HCT116 (cell line): ENCODE data around the gene FMN2. TPM values are rescaled to one million over a fixed set of nuclear protein-coding genes. Genes with fewer than 3 reads are reported as not detected.

Experiments
- ATAC-seq: fragments of 200-7000 bp; cut with Tn5 transposase; 2 replicates; pipeline ENCODE4 v1.9.1; 2020; ENCODE audit warnings: mild to moderate bottlenecking, moderate library complexity
- BruUV-seq: library from RNA; stranded (reverse); fragments of 400-500 nt; replicated peaks from 2 replicates; lab custom pipeline; 2021; lab: Mats Ljungman, UMichigan
- CTCF ChIA-PET: fragments of 300-600 bp; sonication (Branson Sonifier 250); formaldehyde crosslinking; loops from one replicate; lab custom pipeline; 2021; ENCODE audit warnings: antibody characterized with exemption; lab: Charles Lee
- POLR2A ChIA-PET: fragments of 300-600, 350-600 bp; sonication (Branson Sonifier 250); formaldehyde crosslinking; loops from one replicate; lab custom pipeline; 2021; ENCODE audit warnings: antibody characterized with exemption; lab: Charles Lee
- RAD21 ChIA-PET, 2 experiments: fragments of 300-600 bp; sonication (Branson Sonifier 250); formaldehyde crosslinking; loops; one replicate each; lab custom pipeline; 2023; ENCODE audit warnings: low total read pairs in 2 of 2; ENCODE audit not compliant: uncharacterized antibody in 2 of 2, unreplicated experiment in 2 of 2, low non-redundant PET in 1 of 2; lab: Charles Lee
- DNase-seq: peaks from one replicate; pipeline ENCODE4 v3.0.0-alpha.2; 2010; ENCODE audit warnings: low read depth, low spot score
- H2AFZ ChIP-seq: fragments of 200-600 bp; shearing (Covaris generic), sonication (generic); 2 replicates; pipeline ENCODE4 v1.6.1; 2017; ENCODE audit warnings: low read depth, mixed run types, mixed read lengths, antibody characterized with exemption, low read length; ENCODE audit not compliant: poor library complexity, severe bottlenecking
- H3K27ac ChIP-seq: 2 replicates; pipeline ENCODE4 v1.5.1; 2012; ENCODE audit warnings: low read depth, low read length
- H3K27me3 ChIP-seq: fragments of 200-600 bp; sonication (generic); 2 replicates; pipeline ENCODE4 v1.6.1; 2016; ENCODE audit warnings: mixed run types, low read length, mixed read lengths; ENCODE audit not compliant: insufficient read depth
- H3K36me3 ChIP-seq, 2 experiments: fragments of 200-500 bp in 1 of 2; fragments of 200-600 bp in 1 of 2; sonication (Bioruptor generic) in 1 of 2; sonication (generic) in 1 of 2; 2 replicates each; pipeline versions ENCODE4 v1.5.1 to v1.6.1; 2014 to 2016; ENCODE audit warnings: low read length in 2 of 2, inconsistent platforms in 1 of 2, mixed read lengths in 1 of 2, mixed run types in 1 of 2; ENCODE audit not compliant: insufficient read depth in 2 of 2, control insufficient read depth in 1 of 2
- H3K4me1 ChIP-seq, 2 experiments: fragments of 200-600 bp in 1 of 2; sonication (generic) in 1 of 2; 2 replicates each; pipeline versions ENCODE4 v1.5.1 to v1.6.1; 2012 to 2017; ENCODE audit warnings: low read length in 2 of 2, inconsistent platforms in 1 of 2, mild to moderate bottlenecking in 1 of 2, mixed read lengths in 1 of 2, mixed run types in 1 of 2, moderate library complexity in 1 of 2; ENCODE audit not compliant: insufficient read depth in 2 of 2, control insufficient read depth in 1 of 2
- H3K4me2 ChIP-seq: fragments of 200-600 bp; sonication (generic); 2 replicates; pipeline ENCODE4 v1.6.1; 2017; ENCODE audit warnings: mixed run types, low read length, mixed read lengths
- H3K4me3 ChIP-seq, 2 experiments: fragments of 200-600 bp in 1 of 2; sonication (generic) in 1 of 2; replicated peaks in 1 of 2; 2 replicates each; pipeline ENCODE4 v1.5.1; 2011 to 2016; ENCODE audit warnings: low read length in 2 of 2, control low read depth in 1 of 2, low read depth in 1 of 2, mild to moderate bottlenecking in 1 of 2, mixed read lengths in 1 of 2, mixed run types in 1 of 2
- H3K79me2 ChIP-seq: fragments of 200-600 bp; sonication (generic); 2 replicates; pipeline ENCODE4 v1.6.1; 2017; ENCODE audit warnings: mild to moderate bottlenecking, mixed run types, low read length, moderate library complexity, mixed read lengths; ENCODE audit not compliant: insufficient read depth
- H3K9ac ChIP-seq: fragments of 200-600 bp; sonication (generic); 2 replicates; pipeline ENCODE4 v1.6.1; 2016; ENCODE audit warnings: low read length, mixed read lengths
- H3K9me2 ChIP-seq: fragments of 200-600 bp; sonication (generic), shearing (Covaris generic); 2 replicates; pipeline ENCODE4 v1.6.1; 2017; ENCODE audit warnings: mixed run types, mild to moderate bottlenecking, moderate library complexity; ENCODE audit not compliant: insufficient read depth
- H3K9me3 ChIP-seq, 2 experiments: fragments of 200-500 bp in 1 of 2; fragments of 200-600 bp in 1 of 2; sonication (Bioruptor generic) in 1 of 2; sonication (generic) in 1 of 2; 2 replicates each; pipeline ENCODE4 v1.6.1; 2014 to 2017; ENCODE audit warnings: low read length in 2 of 2, mixed read lengths in 2 of 2, inconsistent platforms in 1 of 2, low read depth in 1 of 2, mild to moderate bottlenecking in 1 of 2, mixed run types in 1 of 2, moderate library complexity in 1 of 2; ENCODE audit not compliant: control insufficient read depth in 1 of 2, insufficient read depth in 1 of 2
- H4K20me1 ChIP-seq: fragments of 200-600 bp; sonication (generic), shearing (Covaris generic); 2 replicates; pipeline ENCODE4 v1.6.1; 2017; ENCODE audit warnings: mixed run types, mild to moderate bottlenecking, moderate library complexity; ENCODE audit not compliant: insufficient read depth
- CBX3 ChIP-seq: IDR thresholded peaks from 2 replicates; pipeline ENCODE4 v1.6.1; 2012; ENCODE audit warnings: low read depth
- CEBPB ChIP-seq: IDR thresholded peaks from 2 replicates; pipeline ENCODE4 v1.6.1; 2012; ENCODE audit warnings: low read depth
- ELF1 ChIP-seq: IDR thresholded peaks from 2 replicates; pipeline ENCODE4 v1.6.1; 2012; ENCODE audit warnings: low read depth, borderline replicate concordance
- EZH2 ChIP-seq: fragments of 200-600 bp; sonication (generic); IDR thresholded peaks from 2 replicates; pipeline ENCODE4 v1.6.1; 2017; ENCODE audit warnings: antibody characterized with exemption, mixed run types
- POLR2A ChIP-seq: IDR thresholded peaks from 2 replicates; pipeline ENCODE4 v1.7.0; 2011; ENCODE audit warnings: borderline replicate concordance; ENCODE audit not compliant: insufficient read depth, insufficient read length; ENCODE audit errors: extremely low read depth
- RAD21 ChIP-seq: IDR thresholded peaks from 2 replicates; pipeline ENCODE4 v1.6.1; 2012; ENCODE audit warnings: low read depth, mild to moderate bottlenecking
- SIN3A ChIP-seq: IDR thresholded peaks from 2 replicates; pipeline ENCODE4 v1.6.1; 2012; ENCODE audit warnings: low read depth
- SP1 ChIP-seq: IDR thresholded peaks from 2 replicates; pipeline ENCODE4 v1.6.1; 2012; ENCODE audit warnings: low read depth
- SRF ChIP-seq: IDR thresholded peaks from 2 replicates; pipeline ENCODE4 v1.6.1; 2012; ENCODE audit warnings: low read depth
- YY1 ChIP-seq: IDR thresholded peaks from 2 replicates; pipeline ENCODE4 v1.6.1; 2011; ENCODE audit warnings: low read length, low read depth, moderate library complexity, mild to moderate bottlenecking; ENCODE audit not compliant: insufficient replicate concordance; ENCODE audit errors: extremely low read depth
- ZFX ChIP-seq: fragments of 450-650 bp; IDR thresholded peaks from 2 replicates; pipeline ENCODE4 v1.6.1; 2017
- ZNF274 ChIP-seq: fragments of 200-500 bp; sonication (Bioruptor generic); IDR thresholded peaks from 2 replicates; pipeline ENCODE4 v1.6.1; 2014; ENCODE audit warnings: mild to moderate bottlenecking, low read depth, low read length, inconsistent platforms
- intact Hi-C: fragments of 100-400 bp; cut with micrococcal nuclease; formaldehyde crosslinking; loops from 2 replicates; pipeline ENCODE4 v1.10.0; 2022
- total RNA-seq: library from RNA; stranded (reverse); gene quantifications from one replicate; pipeline ENCODE4 v1.2.1, GENCODE V29; 2021; ENCODE audit not compliant: unreplicated experiment
- TF ChIP-seq, protein P1 (sequence below): IDR thresholded peaks from 2 replicates; pipeline ENCODE4 v1.6.1; 2011; ENCODE audit warnings: mild to moderate bottlenecking, low read length, moderate library complexity; ENCODE audit not compliant: insufficient replicate concordance; ENCODE audit errors: extremely low read depth
- TF ChIP-seq, protein P2 (sequence below), 3 experiments: fragments of 200-600 bp in 1 of 3; sonication (generic) in 1 of 3; IDR thresholded peaks in 2 of 3; conservative IDR thresholded peaks in 1 of 3; 2 replicates each; pipeline ENCODE4 v1.5.1; 2012 to 2017; ENCODE audit warnings: low read depth in 2 of 3, low read length in 2 of 3, antibody characterized with exemption in 1 of 3, borderline replicate concordance in 1 of 3, control low read depth in 1 of 3, mild to moderate bottlenecking in 1 of 3, mixed read lengths in 1 of 3, mixed run types in 1 of 3, moderate library complexity in 1 of 3; ENCODE audit not compliant: insufficient read depth in 1 of 3
- TF ChIP-seq, protein P3 (sequence below): IDR thresholded peaks from 2 replicates; pipeline ENCODE4 v1.6.1; 2012
- TF ChIP-seq, protein P4 (sequence below): IDR thresholded peaks from 2 replicates; pipeline ENCODE4 v1.6.1; 2012

The FMN2 gene
- total RNA-seq, 1 experiment from 2014 or later: not detected

DNA sequence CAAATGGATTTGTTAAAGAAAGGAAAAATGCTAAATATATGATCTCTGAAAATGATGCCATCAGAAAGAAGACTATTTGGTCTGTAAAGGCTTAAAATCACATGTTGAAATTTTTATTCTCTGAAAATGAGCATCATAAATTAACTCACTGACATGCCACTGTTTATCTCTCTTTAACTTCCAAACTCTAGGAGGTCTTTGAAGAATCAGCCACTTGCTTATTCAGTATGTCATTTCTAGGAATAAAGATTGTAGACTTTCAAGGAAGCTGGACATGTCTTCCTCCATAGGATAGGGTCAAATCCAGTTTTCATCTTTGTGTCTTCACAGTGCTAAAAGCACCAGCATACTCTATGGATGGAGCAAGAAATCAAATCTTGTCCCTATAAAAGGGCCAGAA, 147.6 kb downstream of the FMN2 start:
- no peak overlapping the region for H3K4me3 ChIP-seq
- H3K4me1 ChIP-seq: no peaks in the 10 kb centered on the region
- DNase-seq (no peak), ATAC-seq (no peak)
- TF ChIP-seq EZH2: no peak
- no peak for TF ChIP-seq SRF
- no peak for TF ChIP-seq SIN3A
- TF ChIP-seq POLR2A: no peak
- no peak for TF ChIP-seq ZNF274
- TF ChIP-seq ZFX: no peak
- TF ChIP-seq SP1: no peak
- no peak for TF ChIP-seq ELF1
- TF ChIP-seq, protein P1, sequence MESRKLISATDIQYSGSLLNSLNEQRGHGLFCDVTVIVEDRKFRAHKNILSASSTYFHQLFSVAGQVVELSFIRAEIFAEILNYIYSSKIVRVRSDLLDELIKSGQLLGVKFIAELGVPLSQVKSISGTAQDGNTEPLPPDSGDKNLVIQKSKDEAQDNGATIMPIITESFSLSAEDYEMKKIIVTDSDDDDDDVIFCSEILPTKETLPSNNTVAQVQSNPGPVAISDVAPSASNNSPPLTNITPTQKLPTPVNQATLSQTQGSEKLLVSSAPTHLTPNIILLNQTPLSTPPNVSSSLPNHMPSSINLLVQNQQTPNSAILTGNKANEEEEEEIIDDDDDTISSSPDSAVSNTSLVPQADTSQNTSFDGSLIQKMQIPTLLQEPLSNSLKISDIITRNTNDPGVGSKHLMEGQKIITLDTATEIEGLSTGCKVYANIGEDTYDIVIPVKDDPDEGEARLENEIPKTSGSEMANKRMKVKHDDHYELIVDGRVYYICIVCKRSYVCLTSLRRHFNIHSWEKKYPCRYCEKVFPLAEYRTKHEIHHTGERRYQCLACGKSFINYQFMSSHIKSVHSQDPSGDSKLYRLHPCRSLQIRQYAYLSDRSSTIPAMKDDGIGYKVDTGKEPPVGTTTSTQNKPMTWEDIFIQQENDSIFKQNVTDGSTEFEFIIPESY: no peak
- RAD21 ChIA-PET: no interaction called here
- no peaks in the 10 kb centered on the region for H4K20me1 ChIP-seq
- intact Hi-C loops: no loop called here
- H3K9me3 ChIP-seq: peaks cover 13 to 26% of the 10 kb centered on the region in 2 experiments; a peak in 2 of 4 replicates
- H3K9ac ChIP-seq: no peak overlapping the region
- H3K27ac ChIP-seq: no peak overlapping the region
- no peaks in the 10 kb centered on the region for H3K9me2 ChIP-seq
- CTCF ChIA-PET: no interaction called here
- POLR2A ChIA-PET: no interaction called here
- H3K79me2 ChIP-seq: no peaks in the 10 kb centered on the region
- no TSS peak for BruUV-seq
- no peak overlapping the region for H3K4me2 ChIP-seq
- no peaks in the 10 kb centered on the region for H3K36me3 ChIP-seq
- H3K27me3 ChIP-seq: no peaks in the 10 kb centered on the region
- no peak overlapping the region for H2AFZ ChIP-seq

DNA sequence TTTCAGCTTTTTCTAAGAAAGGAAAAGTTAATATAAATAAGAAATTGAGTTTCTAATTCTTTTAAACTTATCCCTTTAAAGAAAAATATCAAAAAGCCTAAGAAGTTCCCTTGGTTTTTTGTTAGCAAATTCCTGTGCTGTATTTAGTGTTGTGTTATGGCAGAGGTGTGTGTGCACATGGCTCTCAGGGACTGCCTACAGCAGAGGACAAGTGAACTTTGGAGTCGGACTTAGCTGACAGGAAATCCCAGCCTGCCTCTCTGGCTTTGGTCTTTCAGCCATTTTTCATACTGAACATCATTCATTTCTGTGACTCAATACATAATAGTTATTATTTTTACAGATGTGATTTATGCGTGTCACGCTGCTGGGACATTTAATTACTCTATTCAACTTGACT, 149.6 kb downstream of the FMN2 start:
- no peaks in the 10 kb centered on the region for H4K20me1 ChIP-seq
- H3K4me1 ChIP-seq: no peaks in the 10 kb centered on the region
- CTCF ChIA-PET: no interaction called here
- H3K27me3 ChIP-seq: no peaks in the 10 kb centered on the region
- BruUV-seq: no TSS peak
- no peaks in the 10 kb centered on the region for H3K9me2 ChIP-seq
- POLR2A ChIA-PET: no interaction called here
- H3K4me3 ChIP-seq: no peak overlapping the region
- H3K36me3 ChIP-seq: no peaks in the 10 kb centered on the region
- H3K9ac ChIP-seq: no peak overlapping the region
- intact Hi-C loops: no loop called here
- no peak overlapping the region for H2AFZ ChIP-seq
- peaks cover 16 to 25% of the 10 kb centered on the region in 2 experiments; a peak in 2 of 4 replicates for H3K9me3 ChIP-seq
- no peaks in the 10 kb centered on the region for H3K79me2 ChIP-seq
- H3K4me2 ChIP-seq: no peak overlapping the region
- ATAC-seq (no peak), DNase-seq (no peak)
- no peak for TF ChIP-seq SIN3A
- TF ChIP-seq ZNF274: no peak
- TF ChIP-seq CEBPB: no peak
- TF ChIP-seq CBX3: no peak
- no peak for TF ChIP-seq RAD21
- no peak for TF ChIP-seq SRF
- TF ChIP-seq, protein P2, sequence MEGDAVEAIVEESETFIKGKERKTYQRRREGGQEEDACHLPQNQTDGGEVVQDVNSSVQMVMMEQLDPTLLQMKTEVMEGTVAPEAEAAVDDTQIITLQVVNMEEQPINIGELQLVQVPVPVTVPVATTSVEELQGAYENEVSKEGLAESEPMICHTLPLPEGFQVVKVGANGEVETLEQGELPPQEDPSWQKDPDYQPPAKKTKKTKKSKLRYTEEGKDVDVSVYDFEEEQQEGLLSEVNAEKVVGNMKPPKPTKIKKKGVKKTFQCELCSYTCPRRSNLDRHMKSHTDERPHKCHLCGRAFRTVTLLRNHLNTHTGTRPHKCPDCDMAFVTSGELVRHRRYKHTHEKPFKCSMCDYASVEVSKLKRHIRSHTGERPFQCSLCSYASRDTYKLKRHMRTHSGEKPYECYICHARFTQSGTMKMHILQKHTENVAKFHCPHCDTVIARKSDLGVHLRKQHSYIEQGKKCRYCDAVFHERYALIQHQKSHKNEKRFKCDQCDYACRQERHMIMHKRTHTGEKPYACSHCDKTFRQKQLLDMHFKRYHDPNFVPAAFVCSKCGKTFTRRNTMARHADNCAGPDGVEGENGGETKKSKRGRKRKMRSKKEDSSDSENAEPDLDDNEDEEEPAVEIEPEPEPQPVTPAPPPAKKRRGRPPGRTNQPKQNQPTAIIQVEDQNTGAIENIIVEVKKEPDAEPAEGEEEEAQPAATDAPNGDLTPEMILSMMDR (IDR thresholded peaks at IDR 0.05 in 2 of 3, conservative IDR thresholded peaks at IDR 0.05 in 1 of 3; ENCODE audit: borderline replicate concordance in 1 of 3, insufficient read depth in 1 of 3, low read depth in 2 of 3, low read length in 2 of 3): no peak
- TF ChIP-seq, protein P3, sequence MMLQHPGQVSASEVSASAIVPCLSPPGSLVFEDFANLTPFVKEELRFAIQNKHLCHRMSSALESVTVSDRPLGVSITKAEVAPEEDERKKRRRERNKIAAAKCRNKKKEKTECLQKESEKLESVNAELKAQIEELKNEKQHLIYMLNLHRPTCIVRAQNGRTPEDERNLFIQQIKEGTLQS: no peak
- TF ChIP-seq, protein P4, sequence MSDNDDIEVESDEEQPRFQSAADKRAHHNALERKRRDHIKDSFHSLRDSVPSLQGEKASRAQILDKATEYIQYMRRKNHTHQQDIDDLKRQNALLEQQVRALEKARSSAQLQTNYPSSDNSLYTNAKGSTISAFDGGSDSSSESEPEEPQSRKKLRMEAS: no peak
- TF ChIP-seq POLR2A: no peak
- TF ChIP-seq YY1: no peak
- TF ChIP-seq EZH2: no peak
- no peak for TF ChIP-seq ZFX
- RAD21 ChIA-PET: no interaction called here
- H3K27ac ChIP-seq: no peak overlapping the region
